ENCODE data around the gene SHC2.

DNA sequence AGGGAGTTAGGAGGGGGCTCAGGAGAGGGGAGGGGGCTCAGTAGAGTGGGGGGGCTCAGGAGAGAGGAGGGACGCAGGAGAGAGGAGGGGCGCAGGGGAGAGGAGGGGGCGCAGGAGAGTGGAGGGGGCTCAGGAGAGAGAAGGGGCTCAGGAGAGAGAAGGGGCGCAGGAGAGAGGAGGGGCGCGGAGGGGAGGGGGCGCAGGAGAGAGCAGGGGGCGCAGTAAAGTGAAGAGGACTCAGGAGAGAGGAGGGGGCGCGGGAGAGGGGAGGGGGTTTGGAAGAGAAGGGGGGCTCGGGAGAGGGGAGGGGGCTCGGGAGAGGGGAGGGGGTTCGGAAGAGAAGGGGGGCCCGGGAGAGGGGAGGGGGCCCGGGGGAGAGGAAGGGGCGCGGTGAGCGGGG is 36.2 kb upstream of the SHC2 start:
- TF ChIP-seq, protein P1, sequence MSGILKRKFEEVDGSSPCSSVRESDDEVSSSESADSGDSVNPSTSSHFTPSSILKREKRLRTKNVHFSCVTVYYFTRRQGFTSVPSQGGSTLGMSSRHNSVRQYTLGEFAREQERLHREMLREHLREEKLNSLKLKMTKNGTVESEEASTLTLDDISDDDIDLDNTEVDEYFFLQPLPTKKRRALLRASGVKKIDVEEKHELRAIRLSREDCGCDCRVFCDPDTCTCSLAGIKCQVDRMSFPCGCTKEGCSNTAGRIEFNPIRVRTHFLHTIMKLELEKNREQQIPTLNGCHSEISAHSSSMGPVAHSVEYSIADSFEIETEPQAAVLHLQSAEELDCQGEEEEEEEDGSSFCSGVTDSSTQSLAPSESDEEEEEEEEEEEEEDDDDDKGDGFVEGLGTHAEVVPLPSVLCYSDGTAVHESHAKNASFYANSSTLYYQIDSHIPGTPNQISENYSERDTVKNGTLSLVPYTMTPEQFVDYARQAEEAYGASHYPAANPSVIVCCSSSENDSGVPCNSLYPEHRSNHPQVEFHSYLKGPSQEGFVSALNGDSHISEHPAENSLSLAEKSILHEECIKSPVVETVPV (CRISPR knock-in tag; IDR thresholded peaks at IDR 0.05): no peak
- TF ChIP-seq, protein P2, sequence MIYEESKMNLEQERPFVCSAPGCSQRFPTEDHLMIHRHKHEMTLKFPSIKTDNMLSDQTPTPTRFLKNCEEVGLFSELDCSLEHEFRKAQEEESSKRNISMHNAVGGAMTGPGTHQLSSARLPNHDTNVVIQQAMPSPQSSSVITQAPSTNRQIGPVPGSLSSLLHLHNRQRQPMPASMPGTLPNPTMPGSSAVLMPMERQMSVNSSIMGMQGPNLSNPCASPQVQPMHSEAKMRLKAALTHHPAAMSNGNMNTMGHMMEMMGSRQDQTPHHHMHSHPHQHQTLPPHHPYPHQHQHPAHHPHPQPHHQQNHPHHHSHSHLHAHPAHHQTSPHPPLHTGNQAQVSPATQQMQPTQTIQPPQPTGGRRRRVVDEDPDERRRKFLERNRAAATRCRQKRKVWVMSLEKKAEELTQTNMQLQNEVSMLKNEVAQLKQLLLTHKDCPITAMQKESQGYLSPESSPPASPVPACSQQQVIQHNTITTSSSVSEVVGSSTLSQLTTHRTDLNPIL (CRISPR knock-in tag; IDR thresholded peaks at IDR 0.05; ENCODE audit: low read depth): no peak
- no peak for TF ChIP-seq RARB (CRISPR knock-in tag; IDR thresholded peaks at IDR 0.05)

Measured in SK-N-SH treated with all-trans-retinoic acid at 6 μM for 48 hours (cell line).